ENCODE measurements around the gene NPHP4.
A peak's percentile ranks its signal among the peaks of the same experiment; 100 is the strongest.

Gene NPHP4

GRCh38 chr1:5993556-5994491 is 1.6 kb upstream of the NPHP4 start:
- TF ChIP-seq CTCF (IDR thresholded peaks at IDR 0.05; ENCODE audit: borderline replicate concordance, insufficient read depth, low read depth, low read length) = no peak
- peak overlapping the region; percentile 96 for H3K4me3 ChIP-seq (ENCODE audit: low read depth, low read length)

- peak overlapping the region; percentile 96 for H3K4me3 ChIP-seq (ENCODE audit: low read depth, low read length)
- TF ChIP-seq CTCF (IDR thresholded peaks at IDR 0.05; ENCODE audit: borderline replicate concordance, insufficient read depth, low read depth, low read length) = no peak
Observed at GRCh38 chr1:5992814-5993555, 760 bp upstream of the NPHP4 start.

- H3K4me3 ChIP-seq (ENCODE audit: low read depth, low read length) = peak overlapping the region; percentile 96
Observed at GRCh38 chr1:5991381-5992025, 722 bp downstream of the NPHP4 start.

GRCh38 chr1:5990913-5991312 is 1.3 kb downstream of the NPHP4 start:
- peak overlapping the region; percentile 96 for H3K4me3 ChIP-seq (ENCODE audit: low read depth, low read length)
- no peak for TF ChIP-seq CTCF (IDR thresholded peaks at IDR 0.05; ENCODE audit: borderline replicate concordance, insufficient read depth, low read depth, low read length)

More at GRCh38 chr1:5991381-5992025, 722 bp downstream of the NPHP4 start:
- TF ChIP-seq CTCF (IDR thresholded peaks at IDR 0.05; ENCODE audit: borderline replicate concordance, insufficient read depth, low read depth, low read length) = no peak

- TF ChIP-seq CTCF (IDR thresholded peaks at IDR 0.05; ENCODE audit: borderline replicate concordance, insufficient read depth, low read depth, low read length) = no peak
- no peak overlapping the region for H3K4me3 ChIP-seq (ENCODE audit: low read depth, low read length)
Observed at GRCh38 chr1:5989731-5990271, 2.4 kb downstream of the NPHP4 start.

GRCh38 chr1:5989286-5989605 is 3.0 kb downstream of the NPHP4 start:
- H3K4me3 ChIP-seq (ENCODE audit: low read depth, low read length) = no peak overlapping the region
- TF ChIP-seq CTCF (IDR thresholded peaks at IDR 0.05; ENCODE audit: borderline replicate concordance, insufficient read depth, low read depth, low read length) = no peak

Data from GM12875 (cell line).